GM21526 (cell line): ENCODE data around the gene EXPH5.
"Not testable (repeated sequence)": the region's sequence is repeated elsewhere in the genome, so short reads cannot be mapped to it uniquely, and the experiment has no call there.

Experiments
- ATAC-seq: cut with Tn5 transposase; IDR thresholded peaks from one replicate; pipeline ENCODE4 v1.9.1; 2021; ENCODE audit warnings: moderate library complexity; ENCODE audit not compliant: unreplicated experiment, low FRiP score

The EXPH5 gene

GRCh38 chr11:108593214-108593922 is at the start of gene EXPH5:
Gene EXPH5, minus strand, starts transcription at chr11:108593768. Its CDS starts 232 bp downstream, at chr11:108593536.
- peak; percentile 93 for ATAC-seq

GRCh38 chr11:108641752-108642151 is 48.2 kb upstream of the EXPH5 start:
- not testable (repeated sequence) for ATAC-seq

DNA sequence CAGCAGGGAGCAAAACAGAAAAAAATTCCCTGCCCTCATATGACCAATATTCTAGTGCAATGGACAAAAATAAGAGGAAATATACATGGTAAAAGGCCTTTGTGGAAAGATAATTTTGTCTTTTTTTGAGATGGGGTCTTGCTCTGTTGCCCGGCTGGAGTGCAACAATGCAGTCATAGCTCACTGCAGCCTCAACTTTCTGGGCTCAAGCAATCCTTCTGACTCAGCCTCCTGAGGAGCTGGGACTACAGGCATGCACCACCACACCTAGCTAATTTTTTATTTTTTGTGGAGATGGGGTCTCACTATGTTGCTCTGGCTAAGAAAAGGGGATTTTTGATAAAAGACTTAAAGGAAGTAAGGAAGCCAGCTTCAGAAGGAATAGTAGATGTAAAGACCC is 45.6 kb upstream of the EXPH5 start:
- no peak for ATAC-seq

- ATAC-seq: no peak
Observed at GRCh38 chr11:108636222-108636621, 42.7 kb upstream of the EXPH5 start.

DNA sequence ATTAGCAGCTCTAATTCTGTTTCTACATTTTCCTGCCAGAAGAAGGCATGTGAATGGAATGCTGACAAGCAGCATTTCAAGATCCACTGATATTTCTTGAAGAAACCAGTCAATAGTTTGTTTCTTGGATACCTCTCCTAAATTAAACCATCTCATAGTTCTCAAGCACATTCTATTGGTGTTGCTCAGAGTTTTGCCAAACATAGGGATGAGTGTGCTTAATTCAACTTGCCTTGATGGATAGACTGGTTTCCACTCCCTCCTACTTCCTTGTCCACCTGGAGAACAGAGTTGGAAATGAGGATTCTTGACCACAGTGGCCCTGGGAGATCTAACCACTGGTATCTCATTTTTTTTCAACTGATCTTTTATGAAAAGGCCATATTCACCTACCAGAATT is 41.5 kb upstream of the EXPH5 start:
- no peak for ATAC-seq

GRCh38 chr11:108632041-108632704 is 38.6 kb upstream of the EXPH5 start:
- ATAC-seq: no peak

GRCh38 chr11:108629274-108629673 is 35.7 kb upstream of the EXPH5 start:
- ATAC-seq: no peak

GRCh38 chr11:108628812-108629211 is 35.2 kb upstream of the EXPH5 start:
- ATAC-seq: no peak

DNA sequence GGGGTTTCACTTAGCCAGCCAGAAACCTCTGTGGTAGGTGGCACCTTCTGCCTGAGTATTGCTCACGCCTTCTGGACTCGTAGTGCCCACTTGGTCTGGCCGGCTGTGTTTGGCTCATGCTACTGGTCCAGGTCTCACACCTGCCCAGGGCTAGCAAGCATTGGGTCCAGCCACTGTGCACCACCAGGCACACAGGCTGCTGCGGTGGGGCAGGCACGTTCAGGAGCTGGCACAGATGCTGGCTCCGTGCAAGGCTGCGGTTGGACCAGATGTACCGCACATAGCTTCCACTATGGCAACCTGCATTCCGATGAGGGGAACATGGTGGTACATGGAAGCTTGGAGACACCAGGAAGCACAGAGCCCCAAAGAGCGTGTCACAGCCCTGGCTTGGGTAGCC is 34.8 kb upstream of the EXPH5 start:
- no peak for ATAC-seq

DNA sequence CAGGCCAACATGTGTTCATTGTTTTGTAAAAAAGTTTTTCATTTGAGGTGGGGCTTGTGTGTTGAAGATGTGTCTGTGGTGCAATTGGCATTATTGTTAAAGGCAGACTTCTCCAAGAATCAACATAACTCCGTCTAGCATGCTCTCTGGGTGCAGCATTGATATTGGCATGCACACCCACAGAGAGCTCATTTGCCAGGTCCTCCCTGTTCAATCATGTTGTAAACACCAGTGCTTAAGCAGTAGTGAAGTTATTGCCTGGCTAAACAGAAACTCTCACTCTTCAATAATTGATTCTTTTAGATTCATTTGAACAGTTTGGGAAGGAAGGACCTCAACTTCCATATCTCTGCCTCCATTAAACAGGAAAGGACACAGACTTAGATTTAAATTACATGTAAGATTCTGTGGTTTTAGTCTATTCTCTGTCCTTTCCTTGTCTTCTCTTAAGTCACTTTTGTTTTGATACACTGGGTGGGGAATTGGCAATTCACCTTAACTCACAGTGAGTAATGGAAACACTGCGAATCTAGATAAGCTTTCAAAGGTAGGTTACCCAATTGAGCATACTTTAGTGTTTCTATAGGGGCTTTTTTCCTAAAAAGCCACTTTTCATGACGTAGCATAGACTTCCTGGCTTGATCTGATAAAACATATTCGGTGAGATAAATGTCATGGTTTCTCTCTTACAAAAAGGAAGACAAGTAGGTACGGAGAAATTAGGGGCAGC is 30.8 kb upstream of the EXPH5 start:
- no peak for ATAC-seq

GRCh38 chr11:108622341-108622740 is 28.8 kb upstream of the EXPH5 start:
- no peak for ATAC-seq

- ATAC-seq: peak; percentile 92
Observed at GRCh38 chr11:108620958-108621772, 27.6 kb upstream of the EXPH5 start.

DNA sequence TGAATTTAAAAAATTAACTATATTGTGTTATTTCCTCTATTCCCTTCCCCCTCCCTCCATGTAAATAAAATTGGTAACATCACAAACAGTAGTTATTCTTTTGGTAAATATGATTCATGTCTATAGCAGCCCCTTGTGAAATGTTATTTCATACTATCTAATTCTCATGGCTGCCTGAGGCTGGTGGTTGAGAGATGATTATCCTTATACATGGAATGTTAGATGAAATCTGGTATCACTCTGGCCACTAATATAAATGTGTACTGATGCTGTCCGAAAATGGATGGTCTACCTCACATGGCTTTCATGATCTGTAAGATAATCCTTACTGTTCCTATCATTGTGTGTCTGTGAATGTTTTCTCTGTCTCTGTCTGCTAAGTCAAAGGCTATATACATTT is 25.0 kb upstream of the EXPH5 start:
- ATAC-seq: no peak

GRCh38 chr11:108617055-108617454 is 23.5 kb upstream of the EXPH5 start:
- no peak for ATAC-seq

GRCh38 chr11:108616549-108616948 is 23.0 kb upstream of the EXPH5 start:
- no peak for ATAC-seq

GRCh38 chr11:108614086-108614485 is 20.5 kb upstream of the EXPH5 start:
- ATAC-seq: no peak

DNA sequence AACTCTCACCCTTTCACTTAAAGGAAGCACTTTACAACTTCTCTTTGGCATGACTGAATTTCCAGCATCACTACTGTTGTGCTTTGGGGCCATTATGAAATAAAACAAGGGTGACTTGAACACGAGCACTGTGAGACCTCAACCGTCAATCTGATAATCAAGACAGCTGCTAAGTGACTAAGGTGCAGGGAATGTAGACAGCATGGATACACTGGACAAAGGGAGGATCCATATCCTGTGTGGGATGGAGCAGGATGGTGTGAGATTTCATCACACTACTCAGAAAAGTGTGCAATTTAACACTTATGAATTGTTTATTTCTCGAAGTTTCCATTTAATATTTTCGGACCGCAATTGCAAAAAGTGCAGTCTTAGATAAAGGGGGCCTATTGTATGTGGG is 16.1 kb upstream of the EXPH5 start:
- ATAC-seq: no peak

DNA sequence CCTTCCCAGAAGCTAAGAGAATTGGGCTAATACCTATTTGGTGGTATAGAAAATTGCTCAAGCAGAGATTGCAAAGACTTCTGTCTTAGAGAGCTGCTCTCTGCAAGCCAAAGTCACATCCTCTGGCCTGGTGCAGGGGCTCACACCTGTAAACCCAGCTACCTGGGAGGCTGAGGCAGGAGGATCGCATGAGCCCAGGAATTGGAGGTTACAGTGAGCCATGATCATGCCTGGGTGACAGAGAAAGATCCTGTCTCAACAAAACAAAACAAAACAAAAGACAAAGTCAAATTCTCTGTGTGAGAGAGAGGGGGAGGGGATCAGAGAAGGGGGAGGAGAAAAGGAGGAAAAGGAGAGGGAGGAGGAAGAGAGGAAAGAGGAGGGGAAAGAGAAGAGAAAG is 15.0 kb upstream of the EXPH5 start:
- no peak for ATAC-seq

DNA sequence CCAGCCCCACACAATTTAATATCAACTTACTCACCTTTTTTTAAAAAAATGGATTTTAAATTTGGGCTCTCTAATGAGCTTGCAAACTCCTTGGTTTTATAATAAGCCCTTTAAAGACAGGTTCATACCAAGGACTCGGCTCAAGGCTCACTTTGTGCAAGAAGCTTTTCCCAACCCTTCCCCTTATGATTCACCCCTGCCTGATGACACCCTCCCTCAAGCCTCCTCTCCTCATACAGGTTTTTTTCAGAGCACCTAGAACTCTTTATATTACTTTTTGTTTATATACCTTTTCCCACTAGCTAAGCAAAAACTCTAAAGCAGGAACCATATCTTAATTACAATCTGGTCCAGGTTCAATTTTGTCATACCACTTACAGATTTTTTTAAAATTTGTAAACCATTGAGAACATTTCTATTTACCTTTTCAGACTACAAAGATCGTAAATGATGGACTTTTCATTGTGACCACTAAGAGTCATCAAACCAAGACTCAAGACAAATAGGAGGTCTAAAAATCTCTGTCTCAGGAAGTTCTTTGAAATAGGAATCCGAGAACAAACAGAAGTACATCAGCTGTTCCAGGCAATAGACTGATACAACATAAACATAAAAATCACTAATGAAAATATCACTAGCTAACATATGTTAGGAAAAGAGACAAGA is 13.1 kb upstream of the EXPH5 start:
- no peak for ATAC-seq

DNA sequence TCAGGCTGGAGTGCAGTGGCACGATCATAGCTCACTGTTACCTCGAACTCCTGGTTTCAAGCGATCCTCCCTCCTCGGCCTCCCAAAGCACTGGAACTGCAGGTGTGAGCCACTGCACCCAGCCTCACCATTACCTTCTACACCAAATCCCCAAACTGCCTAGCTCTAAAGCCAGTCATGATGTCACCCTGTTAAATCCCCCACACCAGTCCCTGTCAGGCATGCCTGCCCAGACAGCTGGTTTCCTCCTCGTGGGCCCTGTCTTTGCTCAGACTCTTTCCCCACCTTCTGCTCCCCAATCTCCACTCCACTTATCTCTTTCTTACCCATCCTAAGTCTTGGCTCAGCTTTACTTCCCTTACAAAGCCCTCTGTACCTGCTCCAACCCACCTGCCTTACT is 12.5 kb upstream of the EXPH5 start:
- no peak for ATAC-seq
